NCI-H1105 treated with DMSO at 0.1 percent for 48 hours (cell line): Measurements from ENCODE around the gene WDFY4.

Source experiments
- DNase-seq: peaks from one replicate; lab custom pipeline; 2025; lab: John Stamatoyannopoulos, UW

Gene WDFY4

DNA sequence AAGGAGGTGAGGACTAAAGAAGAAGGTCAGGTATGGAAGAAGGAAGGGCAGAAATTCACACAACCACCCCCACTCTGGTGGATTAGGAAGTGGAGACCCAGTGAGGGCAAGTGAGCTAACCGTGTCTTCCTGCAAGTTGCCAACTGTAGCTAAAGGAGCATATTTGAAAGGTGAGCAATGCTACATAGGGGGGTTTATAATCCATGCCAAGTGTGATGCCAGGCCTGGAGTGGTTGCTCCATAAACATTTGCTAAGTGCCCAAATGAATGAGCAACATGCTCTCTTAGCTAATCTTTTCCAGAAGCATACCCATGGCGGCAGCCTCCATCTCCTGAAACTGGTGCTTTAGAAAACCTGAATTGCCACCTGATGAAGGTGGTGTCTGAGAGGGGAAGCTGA, 133.4 kb downstream of the WDFY4 start:
- no peak for DNase-seq

DNA sequence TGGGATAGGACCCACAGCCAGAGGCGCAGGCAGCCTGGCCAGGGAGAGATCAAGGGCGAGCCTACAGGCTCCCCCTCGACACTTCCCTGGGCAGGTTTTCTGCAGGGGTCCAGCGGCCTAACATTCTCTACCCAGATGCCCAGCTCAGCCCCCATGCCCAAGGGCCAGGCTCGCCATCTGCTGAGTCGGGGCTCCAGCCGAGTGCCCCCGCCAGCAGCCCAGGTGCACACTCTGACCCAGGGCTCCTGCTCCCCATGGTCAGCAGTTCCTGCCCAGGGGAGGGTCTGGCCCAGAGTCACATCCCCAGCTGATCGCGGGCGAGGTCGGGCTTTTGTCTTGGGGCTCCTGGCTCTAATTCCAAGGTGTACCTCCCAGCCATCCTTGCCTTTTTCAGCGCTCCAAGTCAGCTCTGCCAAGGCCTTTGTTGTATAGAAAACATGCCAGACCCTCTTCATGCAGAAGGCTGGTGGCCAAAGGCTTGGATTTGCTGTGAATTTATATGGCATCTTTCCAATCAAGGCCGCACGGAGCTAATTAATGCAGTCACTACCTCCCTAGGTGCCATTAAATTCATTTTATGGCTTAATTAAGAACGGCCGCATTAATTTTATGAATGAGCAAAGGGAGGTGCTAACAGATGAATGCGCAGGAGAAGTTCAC, 134.3 kb downstream of the WDFY4 start:
- no peak for DNase-seq

DNA sequence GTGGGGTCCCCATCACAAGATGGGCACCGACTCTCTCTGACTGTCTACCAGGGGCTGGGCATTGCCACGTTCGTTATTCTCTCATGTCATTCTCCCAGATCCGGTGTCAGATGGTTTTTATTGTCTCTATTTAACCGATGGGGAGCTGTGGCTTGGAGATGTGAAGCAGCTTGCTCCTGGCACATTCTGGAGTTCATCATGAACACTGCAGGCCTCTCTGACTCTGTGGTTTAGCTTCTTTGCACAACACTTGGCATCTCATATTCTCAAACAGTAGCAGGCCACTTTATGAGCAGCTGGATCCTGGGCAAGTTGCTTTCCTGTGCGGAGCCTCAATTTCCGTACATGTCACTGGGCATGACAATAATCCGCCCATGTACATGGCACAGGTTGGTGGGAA, 135.1 kb downstream of the WDFY4 start:
- DNase-seq: no peak

DNA sequence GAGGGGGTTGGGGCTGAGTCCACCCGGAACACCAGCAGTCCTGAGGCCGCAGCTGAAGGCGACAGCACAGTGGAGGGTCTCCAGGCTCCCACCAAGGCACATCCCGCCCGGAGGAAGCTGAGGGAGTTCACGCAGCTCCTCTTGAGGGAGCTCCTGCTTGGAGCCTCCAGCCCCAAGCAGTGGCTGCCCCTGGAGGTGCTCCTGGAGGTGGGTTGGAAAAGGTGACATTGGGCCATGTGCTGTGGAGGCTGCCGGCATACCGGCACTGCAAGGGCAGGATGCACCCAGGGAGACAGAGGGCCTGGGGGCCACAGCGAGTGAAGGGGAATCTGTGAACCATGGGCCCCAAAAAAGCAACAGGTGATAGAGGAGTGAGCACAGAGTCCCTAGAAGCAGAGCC, 135.6 kb downstream of the WDFY4 start:
- DNase-seq: no peak

DNA sequence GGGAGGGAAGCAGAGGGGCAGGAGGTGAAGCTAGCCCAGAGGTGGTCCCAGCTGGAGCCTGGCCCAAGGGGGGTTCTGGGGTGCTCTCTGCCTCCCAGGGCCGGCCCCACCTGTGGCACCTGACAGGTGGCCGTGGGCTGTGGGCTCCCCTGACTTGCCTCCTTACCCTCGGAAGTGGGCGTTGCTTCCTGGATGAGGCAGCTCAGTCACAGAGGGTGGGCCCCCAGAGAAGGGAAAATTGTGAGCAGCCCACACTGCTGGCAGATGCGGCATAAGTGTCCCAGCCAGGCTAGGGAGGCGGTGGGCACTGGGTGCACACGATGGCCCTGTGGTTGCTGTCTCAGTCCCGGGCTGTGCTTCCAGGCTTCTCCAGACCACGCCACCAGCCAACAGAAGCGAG, 136.0 kb downstream of the WDFY4 start:
- DNase-seq: no peak

DNA sequence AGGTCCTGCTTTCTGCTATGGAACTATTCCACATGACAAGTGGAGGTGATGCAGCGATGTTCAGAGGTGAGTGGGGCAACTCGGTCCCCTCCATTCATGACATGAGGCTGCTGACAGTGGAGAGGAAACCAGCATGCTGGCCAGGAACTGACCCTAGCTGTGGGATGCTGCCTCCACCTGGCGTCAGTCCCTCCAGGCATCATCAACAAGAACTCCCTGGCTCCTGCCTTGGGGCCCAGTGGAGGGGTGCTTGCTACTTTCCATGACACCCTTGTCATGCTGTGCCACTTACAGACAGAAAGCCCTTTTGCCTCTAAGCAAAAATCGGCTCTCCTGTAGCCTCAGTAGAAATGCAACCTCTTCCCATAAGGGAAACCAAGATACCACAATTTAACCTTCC, 136.4 kb downstream of the WDFY4 start:
- no peak for DNase-seq

DNA sequence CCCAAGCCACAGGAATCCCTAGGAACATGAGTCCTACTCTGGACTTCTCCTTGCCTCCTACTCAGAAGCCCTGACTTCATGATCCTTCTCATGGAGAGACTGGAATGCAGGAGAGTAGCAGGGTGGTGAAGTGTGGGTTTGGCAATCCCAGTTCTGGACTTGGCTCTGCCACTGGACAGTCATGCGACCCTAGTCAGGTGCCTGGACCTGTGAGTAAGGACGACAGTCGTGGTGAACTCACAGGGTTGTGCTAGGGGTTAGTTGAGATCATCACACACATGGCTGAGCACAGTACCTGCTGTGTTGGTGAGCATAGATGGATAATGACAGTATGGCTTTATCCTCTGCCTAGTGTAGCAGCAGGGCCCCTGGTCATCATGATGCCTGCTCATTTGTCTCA, 137.0 kb downstream of the WDFY4 start:
- no peak for DNase-seq

DNA sequence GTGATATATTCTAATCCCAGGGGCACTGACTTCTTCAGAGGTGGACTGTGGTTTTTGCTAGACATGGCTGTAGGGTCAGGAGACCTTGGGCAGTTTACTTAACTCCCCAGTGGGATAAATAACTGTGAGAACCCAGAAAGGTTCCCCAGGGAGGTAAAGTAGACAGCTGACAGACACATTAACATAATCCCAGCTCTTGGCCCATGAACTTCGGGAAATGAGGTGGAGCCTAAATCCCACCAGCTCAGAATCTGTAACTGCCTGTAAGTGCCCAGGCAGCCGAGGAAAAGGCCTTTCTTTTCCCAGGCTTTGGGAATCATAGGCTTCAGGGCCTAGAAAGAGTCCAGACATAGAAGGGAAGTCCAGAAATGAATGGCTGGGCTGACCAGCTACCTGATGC, 149.0 kb downstream of the WDFY4 start:
- no peak for DNase-seq

DNA sequence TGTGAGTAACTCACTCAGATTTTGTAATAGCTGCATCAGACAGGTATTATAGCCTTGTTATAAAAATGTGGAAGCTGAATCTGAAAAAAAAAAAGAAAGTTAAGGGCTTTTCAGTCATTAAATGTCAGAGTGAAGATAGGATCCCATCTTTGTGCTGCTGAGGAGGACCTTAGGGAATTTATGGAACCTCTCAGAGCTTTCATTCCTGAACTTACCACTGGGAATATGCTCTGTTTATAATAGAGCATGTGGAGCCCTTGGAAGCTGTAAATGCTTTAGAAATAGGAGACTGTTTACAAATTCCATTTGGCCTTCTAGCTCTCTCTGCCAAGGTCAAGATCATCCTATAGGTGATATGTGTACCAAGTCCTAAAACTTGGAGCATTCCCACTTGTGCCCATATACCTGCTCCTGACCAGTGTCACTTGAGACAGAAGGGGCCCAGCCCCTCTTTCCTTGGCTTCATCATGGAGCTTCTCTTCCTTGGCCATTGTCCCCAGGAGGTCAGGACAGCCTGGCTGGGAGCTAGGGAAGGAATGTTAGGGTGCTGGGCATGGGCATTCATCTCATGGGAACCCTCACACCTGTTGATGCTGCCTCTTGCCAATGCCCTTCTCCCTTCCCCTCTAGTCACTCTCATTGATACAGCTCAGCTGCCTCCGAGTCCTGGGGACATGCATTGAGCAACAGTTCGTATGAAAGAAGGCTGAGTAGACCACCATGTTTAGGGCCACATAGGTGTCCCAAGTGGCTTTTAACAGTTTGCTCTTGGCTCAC, 149.7 kb downstream of the WDFY4 start:
- DNase-seq: no peak

DNA sequence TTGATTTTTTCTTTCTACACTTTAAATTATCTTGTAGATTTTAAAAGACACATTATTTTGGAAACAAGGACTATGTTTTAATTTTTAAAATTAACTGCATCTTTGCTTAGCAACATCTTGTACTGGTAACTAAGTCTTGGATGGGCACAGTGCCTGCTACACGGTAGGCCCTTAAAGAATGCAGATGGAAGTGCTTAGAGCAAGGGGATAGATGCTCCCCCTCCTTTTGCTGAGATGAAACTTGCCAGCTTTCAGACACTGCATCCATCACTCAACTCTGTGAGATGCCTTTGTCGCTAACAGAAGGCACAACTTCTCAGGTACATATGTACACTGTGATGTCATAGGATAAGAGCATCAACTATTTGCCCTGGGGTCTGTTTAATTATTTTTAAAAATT, 151.1 kb downstream of the WDFY4 start:
- no peak for DNase-seq

DNA sequence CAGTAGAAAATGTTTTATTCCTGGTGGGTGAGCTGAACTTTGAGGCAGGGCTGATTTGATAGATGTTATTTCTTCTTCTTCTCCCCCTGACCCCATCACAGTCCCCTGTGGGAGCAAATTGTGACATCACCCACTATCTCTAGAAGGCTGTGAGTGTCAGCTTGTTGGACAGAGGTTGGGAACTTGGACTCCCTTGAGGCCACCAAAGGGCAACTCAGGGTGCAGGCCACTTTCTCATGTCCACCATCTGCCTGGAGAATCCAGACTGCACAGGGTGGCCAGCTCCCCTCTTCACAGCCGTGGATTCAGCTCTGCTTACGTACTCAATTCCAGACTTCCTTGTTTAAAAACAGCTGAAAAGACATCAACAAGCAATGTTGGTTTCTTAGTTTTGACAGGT, 151.9 kb downstream of the WDFY4 start:
- DNase-seq: no peak

- no peak for DNase-seq
Measured at GRCh38 chr10:48838834-48839233, 154.2 kb downstream of the WDFY4 start.

DNA sequence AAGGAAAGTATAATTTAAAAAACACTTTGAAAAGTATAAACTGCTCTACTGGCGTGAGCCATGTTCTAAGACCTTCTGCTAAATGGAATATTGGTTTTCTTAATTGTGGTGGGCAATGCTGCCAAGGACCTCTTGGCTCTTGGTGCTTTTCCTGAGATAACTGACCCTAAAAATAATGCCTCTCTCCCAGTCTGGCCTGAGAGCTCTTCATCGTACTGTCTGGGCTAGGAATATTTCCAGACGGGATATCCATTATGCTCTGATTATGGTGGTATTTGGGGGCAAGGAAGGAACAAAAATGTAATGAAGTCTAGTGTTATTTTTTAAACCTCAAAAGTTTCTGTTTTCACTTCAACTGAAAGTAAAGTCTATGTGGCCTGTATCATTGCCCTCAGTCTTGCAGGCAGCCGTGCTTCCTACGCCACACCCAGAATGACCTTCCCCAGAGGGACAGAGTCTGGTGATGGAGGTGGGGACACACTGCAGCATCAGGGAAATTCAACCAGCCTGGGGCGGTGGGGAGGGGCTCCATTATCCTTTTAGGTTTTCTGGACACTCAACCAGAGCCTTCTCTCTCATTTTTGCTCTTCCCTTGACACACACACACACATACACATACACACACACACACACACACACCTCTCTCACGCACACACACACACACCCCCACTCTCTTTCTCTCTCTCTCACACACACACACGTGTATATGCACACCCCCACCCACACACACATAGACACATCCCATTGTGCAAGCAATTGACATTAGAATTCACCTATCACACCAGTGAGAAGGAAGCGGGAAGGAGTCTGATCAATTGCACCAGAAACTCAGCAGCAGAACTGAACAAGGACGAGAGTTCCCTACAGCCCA, 155.4 kb downstream of the WDFY4 start:
- no peak for DNase-seq

DNA sequence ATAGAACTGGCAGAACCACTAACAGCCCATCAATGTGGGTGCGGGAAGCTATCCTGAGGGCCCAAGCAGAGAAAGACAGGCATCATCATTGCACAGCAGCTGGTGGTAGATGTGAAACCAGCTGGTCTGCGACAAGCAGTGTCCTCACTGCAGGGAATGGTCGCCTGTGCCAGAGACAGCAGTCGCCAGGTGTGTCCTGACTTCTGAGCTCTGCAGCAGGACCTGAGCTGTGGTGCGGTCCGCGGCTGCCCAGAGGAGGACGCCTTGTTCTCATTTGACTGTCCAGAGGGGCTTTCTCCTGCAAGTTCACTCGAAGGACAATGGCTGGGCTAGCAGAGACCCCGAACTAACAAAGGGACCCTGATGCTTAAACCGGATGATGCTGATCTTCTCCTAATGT, 157.6 kb downstream of the WDFY4 start:
- no peak for DNase-seq

GRCh38 chr10:48843198-48843597, 158.5 kb downstream of the WDFY4 start:
- no peak for DNase-seq

DNA sequence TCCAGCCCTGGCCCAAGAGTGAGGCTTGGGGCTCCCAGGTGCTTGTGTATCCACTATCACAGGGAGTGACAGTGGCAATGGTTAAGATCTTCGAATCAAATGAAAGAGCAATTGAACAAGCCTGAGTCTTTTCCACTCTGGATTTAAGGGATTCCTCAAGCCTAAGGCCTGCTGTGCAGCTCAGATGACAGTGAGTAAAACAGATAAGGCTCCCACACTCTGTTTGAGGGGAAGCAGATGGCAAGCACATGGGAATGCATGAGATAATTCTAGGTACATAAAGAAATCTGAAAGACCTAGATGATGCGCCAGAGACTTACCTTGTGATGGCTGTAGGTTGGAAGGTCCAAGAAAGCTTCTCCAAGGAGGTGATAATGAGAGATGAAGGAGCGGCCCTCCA, 159.9 kb downstream of the WDFY4 start:
- DNase-seq: no peak

- no peak for DNase-seq
Measured at GRCh38 chr10:48845512-48845911, 160.8 kb downstream of the WDFY4 start.

DNA sequence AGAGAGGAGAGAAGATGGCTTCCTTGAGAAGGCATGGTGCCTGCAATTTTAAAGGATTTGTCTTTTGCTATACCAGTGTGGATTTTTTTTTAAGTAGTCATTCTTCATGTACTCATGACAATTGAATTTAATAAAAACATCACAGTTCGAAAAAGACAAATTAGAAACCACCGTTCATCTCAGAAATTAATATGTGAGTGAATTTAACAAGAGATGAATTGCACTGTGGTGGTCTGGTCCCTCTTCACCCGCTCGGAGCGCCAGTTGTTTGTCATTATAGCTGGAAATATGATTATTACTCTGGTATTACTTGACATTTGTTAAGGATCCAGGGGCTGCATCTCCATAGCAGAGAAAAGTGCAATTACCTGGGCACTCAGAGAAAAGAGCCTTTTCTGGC, 163.0 kb downstream of the WDFY4 start:
- DNase-seq: no peak

- no peak for DNase-seq
Measured at GRCh38 chr10:48856855-48857254, 172.2 kb downstream of the WDFY4 start.

GRCh38 chr10:48872234-48872633, 187.6 kb downstream of the WDFY4 start:
- no peak for DNase-seq

DNA sequence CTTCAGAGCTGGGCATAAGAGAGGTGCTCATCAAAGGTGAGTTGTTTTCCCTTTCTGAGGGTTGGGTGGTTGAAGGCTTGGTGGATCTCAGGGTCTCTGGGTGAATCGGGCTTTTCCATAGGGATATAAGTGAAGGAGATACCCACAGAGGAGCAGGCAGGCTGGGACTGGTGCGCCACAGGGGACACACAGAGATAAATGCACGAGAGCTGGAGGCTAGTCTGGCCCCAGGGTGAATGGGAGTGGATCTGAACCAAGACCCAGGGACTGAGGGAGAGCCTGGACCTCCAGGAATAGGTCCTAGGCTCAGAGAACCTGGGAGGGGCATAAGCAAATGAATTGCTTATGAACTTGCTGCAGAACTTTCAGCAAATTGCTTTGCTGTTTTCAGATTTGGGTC, 193.4 kb downstream of the WDFY4 start:
- DNase-seq: no peak

DNA sequence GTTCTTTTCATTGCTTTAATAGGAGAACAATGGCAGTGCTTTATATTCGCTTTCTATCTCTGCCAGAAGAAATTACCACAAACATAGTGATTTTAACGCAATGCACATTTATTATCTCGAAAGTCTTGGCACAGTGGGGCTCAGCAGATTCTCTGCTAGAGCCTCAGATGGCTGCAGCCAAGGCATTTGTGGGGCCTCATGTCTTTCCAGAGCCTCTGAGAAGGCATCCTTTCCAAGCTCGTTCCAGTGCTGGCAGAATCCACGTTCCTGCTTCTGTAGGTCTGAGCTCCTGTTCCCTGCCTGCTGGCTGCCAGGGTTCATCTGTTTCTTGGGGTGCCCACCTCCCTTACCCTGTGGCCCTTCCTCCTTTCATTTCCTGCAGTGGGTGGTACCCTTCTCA, 194.8 kb downstream of the WDFY4 start:
- DNase-seq: no peak
